Inflammatory macrophage treated with lipopolysaccharide for 4 hours (primary cell): Measurements from ENCODE around the gene HARS1.
A peak's percentile ranks its signal among the peaks of the same experiment; 100 is the strongest.
"Not testable (repeated sequence)": the region's sequence is repeated elsewhere in the genome, so short reads cannot be mapped to it uniquely, and the experiment has no call there.

Experiments used
- DNase-seq: peaks from one replicate; pipeline ENCODE4 v3.0.0-alpha.2; 2020

HARS1 gene

GRCh38 chr5:140690941-140691924 is at the start of gene HARS1, which contains the start of gene HARS2:
Gene HARS1 (minus strand): TSS chr5:140691370. CDS start chr5:140691304, 66 bp downstream.
Gene HARS2 (plus strand): TSS chr5:140691455. CDS start chr5:140691649, 194 bp downstream.
- DNase-seq: peak; percentile 97

GRCh38 chr5:140737486-140737885 is 46.3 kb upstream of the HARS1 start:
- DNase-seq: no peak

- no peak for DNase-seq
Measured at GRCh38 chr5:140734354-140734753, 43.2 kb upstream of the HARS1 start.

GRCh38 chr5:140733098-140733497 is 41.9 kb upstream of the HARS1 start:
- DNase-seq: no peak

GRCh38 chr5:140725799-140726471 is 34.8 kb upstream of the HARS1 start:
- DNase-seq: peak; percentile 71

GRCh38 chr5:140721395-140721794 is 30.2 kb upstream of the HARS1 start:
- not testable (repeated sequence) for DNase-seq

GRCh38 chr5:140720738-140721137 is 29.6 kb upstream of the HARS1 start:
- not testable (repeated sequence) for DNase-seq

GRCh38 chr5:140718266-140718592 is 27.1 kb upstream of the HARS1 start:
- DNase-seq: no peak

GRCh38 chr5:140716238-140716637 is 25.1 kb upstream of the HARS1 start:
- DNase-seq: not testable (repeated sequence)

- no peak for DNase-seq
Measured at GRCh38 chr5:140713562-140714094, 22.5 kb upstream of the HARS1 start.

- no peak for DNase-seq
Measured at GRCh38 chr5:140711794-140712193, 20.6 kb upstream of the HARS1 start.

- peak; percentile 97 for DNase-seq
Measured at GRCh38 chr5:140710899-140711552, 19.9 kb upstream of the HARS1 start.

- not testable (repeated sequence) for DNase-seq
Measured at GRCh38 chr5:140708787-140709186, 17.6 kb upstream of the HARS1 start.

GRCh38 chr5:140707812-140708211 is 16.6 kb upstream of the HARS1 start:
- DNase-seq: no peak

- DNase-seq: peak; percentile 99
Measured at GRCh38 chr5:140700177-140701144, 9.3 kb upstream of the HARS1 start, which contains the start of gene ZMAT2. Gene ZMAT2 (plus strand): TSS chr5:140700447. CDS start chr5:140700461, 14 bp downstream.

GRCh38 chr5:140696891-140697492 is 5.8 kb upstream of the HARS1 start:
- no peak for DNase-seq

- DNase-seq: no peak
Measured at GRCh38 chr5:140694276-140694675, 3.1 kb upstream of the HARS1 start.

- no peak for DNase-seq
Measured at GRCh38 chr5:140690376-140690932, 716 bp downstream of the HARS1 start.

GRCh38 chr5:140678993-140679392 is 12.2 kb downstream of the HARS1 start:
- no peak for DNase-seq

- DNase-seq: peak; percentile 40
Measured at GRCh38 chr5:140677947-140678346, 13.2 kb downstream of the HARS1 start.

GRCh38 chr5:140674629-140675028 is 16.5 kb downstream of the HARS1 start:
- DNase-seq: no peak
